Measurements from ENCODE around the gene AKAP11.

AKAP11 gene

GRCh38 chr13:42369071-42369797 is 97.3 kb downstream of the AKAP11 start:
- Mint-ChIP-seq H3K4me3 (no peak overlapping the region), H3K9me3 (no peaks in the 10 kb centered on the region), H3K27ac (peak overlapping the region; percentile 71), H3K4me1 (ENCODE audit: low read depth) (peaks cover 58% of the 10 kb centered on the region), H3K27me3 (no peaks in the 10 kb centered on the region), H3K36me3 (ENCODE audit: low read depth) (no peaks in the 10 kb centered on the region)
- peak; percentile 52 for DNase-seq

- H3K9me3 Mint-ChIP-seq, result no peaks in the 10 kb centered on the region
- no peaks in the 10 kb centered on the region for H3K27me3 Mint-ChIP-seq
- H3K4me3 Mint-ChIP-seq, result no peak overlapping the region
- peaks cover 62% of the 10 kb centered on the region for H3K4me1 Mint-ChIP-seq (ENCODE audit: low read depth)
- DNase-seq, result no peak
- no peaks in the 10 kb centered on the region for H3K36me3 Mint-ChIP-seq (ENCODE audit: low read depth)
- no peak overlapping the region for H3K27ac Mint-ChIP-seq
Measured at GRCh38 chr13:42370229-42370628, 98.3 kb downstream of the AKAP11 start.

All from activated T-cell treated with anti-CD3 and anti-CD28 coated beads, Interleukin-2, amount 50 U/mL, for 24 hours (primary cell).